ENCODE results near the gene GABRB2.

The GABRB2 gene

GRCh38 chr5:161421067-161421466, 125.5 kb downstream of the GABRB2 start:
- no peaks in the 10 kb centered on the region for H3K36me3 ChIP-seq (ENCODE audit: insufficient read depth, low read length)
- H3K9me3 ChIP-seq (ENCODE audit: control insufficient read depth, insufficient read depth, low read length), result no peaks in the 10 kb centered on the region
- no peaks in the 10 kb centered on the region for H3K4me1 ChIP-seq (ENCODE audit: insufficient read depth, low read length)
- no peak overlapping the region for H3K9ac ChIP-seq (ENCODE audit: low read depth, low read length)

DNA sequence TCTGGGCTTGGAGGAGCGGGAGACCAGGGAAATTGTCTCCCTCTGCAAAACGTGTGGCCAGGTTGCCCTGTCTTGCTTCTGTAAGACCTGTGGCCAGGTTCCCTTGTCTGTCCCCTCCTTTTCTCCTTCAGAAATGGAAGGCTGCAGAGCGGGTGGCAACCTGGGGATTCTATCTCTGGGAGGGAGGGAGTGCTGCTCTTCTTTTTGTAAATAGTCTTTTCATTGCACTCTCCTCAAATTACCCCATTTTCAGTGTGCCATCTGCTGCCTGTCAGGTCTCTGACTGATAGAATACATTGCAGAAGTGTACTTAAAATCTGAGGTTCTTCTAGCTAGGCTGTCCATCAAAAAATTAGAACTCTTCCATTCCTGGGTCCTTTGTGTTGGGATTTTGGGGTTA, 126.0 kb downstream of the GABRB2 start:
- H3K4me1 ChIP-seq (ENCODE audit: insufficient read depth, low read length), result no peaks in the 10 kb centered on the region
- H3K9ac ChIP-seq (ENCODE audit: low read depth, low read length), result no peak overlapping the region
- no peaks in the 10 kb centered on the region for H3K36me3 ChIP-seq (ENCODE audit: insufficient read depth, low read length)
- H3K9me3 ChIP-seq (ENCODE audit: control insufficient read depth, insufficient read depth, low read length), result no peaks in the 10 kb centered on the region

DNA sequence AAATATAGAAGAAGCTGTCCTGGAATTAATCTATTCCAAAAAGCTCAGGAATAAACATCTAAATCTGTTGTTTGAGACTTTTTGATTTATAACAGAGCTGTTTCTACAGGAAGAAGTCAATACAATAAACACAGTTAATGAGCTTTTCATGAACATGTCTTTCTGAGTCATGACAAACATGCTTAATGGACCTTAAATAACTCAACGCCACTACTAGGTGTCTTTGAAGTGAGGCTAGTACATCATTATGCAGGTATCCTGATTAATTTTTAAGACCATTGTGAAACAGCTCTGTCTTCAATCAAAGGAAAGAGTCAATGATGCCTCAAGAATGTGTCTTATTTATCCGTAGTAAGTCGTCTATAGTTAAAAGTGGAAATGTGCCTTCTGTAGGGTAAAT, 131.6 kb downstream of the GABRB2 start:
- Histone ChIP-seq H3K36me3 (ENCODE audit: insufficient read depth, low read length) (no peaks in the 10 kb centered on the region), H3K4me1 (ENCODE audit: insufficient read depth, low read length) (no peaks in the 10 kb centered on the region), H3K9ac (ENCODE audit: low read depth, low read length) (no peak overlapping the region), H3K9me3 (ENCODE audit: control insufficient read depth, insufficient read depth, low read length) (no peaks in the 10 kb centered on the region)

GRCh38 chr5:161414037-161414436, 132.5 kb downstream of the GABRB2 start:
- Histone ChIP-seq H3K9me3 (ENCODE audit: control insufficient read depth, insufficient read depth, low read length) (no peaks in the 10 kb centered on the region), H3K36me3 (ENCODE audit: insufficient read depth, low read length) (no peaks in the 10 kb centered on the region), H3K4me1 (ENCODE audit: insufficient read depth, low read length) (no peaks in the 10 kb centered on the region), H3K9ac (ENCODE audit: low read depth, low read length) (no peak overlapping the region)

DNA sequence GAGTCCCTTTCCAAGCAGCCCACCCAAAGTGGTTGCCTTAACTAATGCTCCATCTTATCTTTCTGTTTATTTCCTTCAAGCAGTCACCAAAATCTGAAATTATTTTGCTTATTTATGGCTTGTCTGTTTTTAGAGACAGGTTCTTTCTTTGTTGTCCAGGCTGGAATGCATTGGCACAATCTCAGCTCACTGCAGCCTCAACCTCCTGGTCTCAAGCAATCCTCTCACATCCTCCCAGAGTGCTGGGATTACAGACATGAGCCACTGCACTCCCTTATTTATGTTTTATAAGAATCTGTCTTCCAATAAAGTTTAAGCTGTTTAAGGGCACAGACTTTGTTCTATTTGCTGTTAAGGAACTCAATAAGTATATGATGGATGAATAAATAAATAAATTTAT, 133.7 kb downstream of the GABRB2 start:
- H3K36me3 ChIP-seq (ENCODE audit: insufficient read depth, low read length), result no peaks in the 10 kb centered on the region
- H3K4me1 ChIP-seq (ENCODE audit: insufficient read depth, low read length), result no peaks in the 10 kb centered on the region
- no peak overlapping the region for H3K9ac ChIP-seq (ENCODE audit: low read depth, low read length)
- no peaks in the 10 kb centered on the region for H3K9me3 ChIP-seq (ENCODE audit: control insufficient read depth, insufficient read depth, low read length)

GRCh38 chr5:161411156-161411555, 135.4 kb downstream of the GABRB2 start:
- no peaks in the 10 kb centered on the region for H3K9me3 ChIP-seq (ENCODE audit: control insufficient read depth, insufficient read depth, low read length)
- no peaks in the 10 kb centered on the region for H3K4me1 ChIP-seq (ENCODE audit: insufficient read depth, low read length)
- no peak overlapping the region for H3K9ac ChIP-seq (ENCODE audit: low read depth, low read length)
- H3K36me3 ChIP-seq (ENCODE audit: insufficient read depth, low read length), result no peaks in the 10 kb centered on the region

- H3K9me3 ChIP-seq (ENCODE audit: control insufficient read depth, insufficient read depth, low read length), result no peaks in the 10 kb centered on the region
- H3K36me3 ChIP-seq (ENCODE audit: insufficient read depth, low read length), result no peaks in the 10 kb centered on the region
- no peaks in the 10 kb centered on the region for H3K4me1 ChIP-seq (ENCODE audit: insufficient read depth, low read length)
- H3K9ac ChIP-seq (ENCODE audit: low read depth, low read length), result no peak overlapping the region
Observed at GRCh38 chr5:161410640-161411039, 135.9 kb downstream of the GABRB2 start.

GRCh38 chr5:161409471-161409870, 137.1 kb downstream of the GABRB2 start:
- no peaks in the 10 kb centered on the region for H3K36me3 ChIP-seq (ENCODE audit: insufficient read depth, low read length)
- H3K4me1 ChIP-seq (ENCODE audit: insufficient read depth, low read length), result no peaks in the 10 kb centered on the region
- H3K9ac ChIP-seq (ENCODE audit: low read depth, low read length), result no peak overlapping the region
- no peaks in the 10 kb centered on the region for H3K9me3 ChIP-seq (ENCODE audit: control insufficient read depth, insufficient read depth, low read length)

GRCh38 chr5:161406880-161407279, 139.6 kb downstream of the GABRB2 start:
- Histone ChIP-seq H3K9me3 (ENCODE audit: control insufficient read depth, insufficient read depth, low read length) (no peaks in the 10 kb centered on the region), H3K9ac (ENCODE audit: low read depth, low read length) (no peak overlapping the region), H3K4me1 (ENCODE audit: insufficient read depth, low read length) (no peaks in the 10 kb centered on the region), H3K36me3 (ENCODE audit: insufficient read depth, low read length) (no peaks in the 10 kb centered on the region)

DNA sequence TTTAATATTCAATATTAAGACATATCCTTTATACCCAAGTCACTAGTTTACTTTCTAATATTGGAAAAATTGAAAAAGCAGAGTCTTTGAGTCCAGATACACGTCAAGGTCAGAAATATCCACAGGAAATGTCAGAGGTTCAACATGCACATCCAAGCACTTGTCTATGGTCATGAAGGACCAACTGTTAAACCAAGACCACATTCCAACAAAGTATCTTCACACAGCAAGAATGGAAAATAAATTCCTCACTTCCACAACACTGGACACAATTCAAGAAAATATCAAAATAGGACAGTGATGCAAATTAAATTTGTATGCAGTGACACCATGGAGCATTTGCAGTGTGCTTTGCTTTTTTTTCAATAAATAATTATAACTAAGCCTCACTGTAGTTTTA, 142.5 kb downstream of the GABRB2 start:
- Histone ChIP-seq H3K9ac (ENCODE audit: low read depth, low read length) (no peak overlapping the region), H3K36me3 (ENCODE audit: insufficient read depth, low read length) (no peaks in the 10 kb centered on the region), H3K4me1 (ENCODE audit: insufficient read depth, low read length) (no peaks in the 10 kb centered on the region), H3K9me3 (ENCODE audit: control insufficient read depth, insufficient read depth, low read length) (no peaks in the 10 kb centered on the region)

DNA sequence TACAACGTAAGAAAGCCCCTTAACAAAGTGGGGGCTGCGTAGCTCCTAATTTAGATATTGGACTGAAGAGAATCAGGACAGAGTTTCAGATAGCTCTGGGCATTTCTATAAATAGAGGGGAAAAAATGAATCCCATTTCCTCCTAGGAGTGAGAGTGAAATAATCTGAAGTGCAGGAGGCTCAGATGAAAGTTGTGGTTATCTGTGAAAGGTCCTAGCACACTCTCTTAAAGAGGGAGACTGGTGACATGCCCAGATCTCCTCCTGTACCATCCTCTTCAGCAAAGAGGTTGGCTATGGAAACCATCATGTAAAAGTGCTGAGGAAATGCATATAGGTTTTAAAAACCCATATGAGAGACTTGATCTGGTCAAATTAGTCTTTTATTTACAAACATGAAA, 143.4 kb downstream of the GABRB2 start:
- no peaks in the 10 kb centered on the region for H3K4me1 ChIP-seq (ENCODE audit: insufficient read depth, low read length)
- H3K9me3 ChIP-seq (ENCODE audit: control insufficient read depth, insufficient read depth, low read length), result no peaks in the 10 kb centered on the region
- no peaks in the 10 kb centered on the region for H3K36me3 ChIP-seq (ENCODE audit: insufficient read depth, low read length)
- no peak overlapping the region for H3K9ac ChIP-seq (ENCODE audit: low read depth, low read length)

GRCh38 chr5:161400583-161400982, 145.9 kb downstream of the GABRB2 start:
- Histone ChIP-seq H3K9me3 (ENCODE audit: control insufficient read depth, insufficient read depth, low read length) (no peaks in the 10 kb centered on the region), H3K36me3 (ENCODE audit: insufficient read depth, low read length) (no peaks in the 10 kb centered on the region), H3K9ac (ENCODE audit: low read depth, low read length) (no peak overlapping the region), H3K4me1 (ENCODE audit: insufficient read depth, low read length) (no peaks in the 10 kb centered on the region)

GRCh38 chr5:161399996-161400562, 146.4 kb downstream of the GABRB2 start:
- Histone ChIP-seq H3K9me3 (ENCODE audit: control insufficient read depth, insufficient read depth, low read length) (no peaks in the 10 kb centered on the region), H3K9ac (ENCODE audit: low read depth, low read length) (no peak overlapping the region), H3K4me1 (ENCODE audit: insufficient read depth, low read length) (no peaks in the 10 kb centered on the region), H3K36me3 (ENCODE audit: insufficient read depth, low read length) (no peaks in the 10 kb centered on the region)

DNA sequence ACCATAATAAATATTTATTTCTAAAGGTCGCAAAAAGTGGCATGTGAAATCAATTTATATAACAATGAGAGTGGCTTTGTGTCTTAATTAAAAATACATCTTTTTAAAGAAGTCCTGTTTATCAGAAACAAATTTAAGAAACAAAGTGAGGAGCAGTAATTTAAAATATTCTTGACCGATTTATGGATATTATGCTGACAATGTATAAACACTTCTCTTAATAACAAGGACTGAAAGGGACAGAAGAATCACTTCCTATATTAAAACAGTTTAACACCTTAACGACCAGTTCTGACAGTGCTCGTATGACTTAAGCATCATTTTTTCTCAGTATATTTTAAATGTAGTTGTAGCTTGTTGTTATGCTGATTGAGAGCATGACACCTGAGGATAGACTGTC, 149.1 kb downstream of the GABRB2 start:
- H3K4me1 ChIP-seq (ENCODE audit: insufficient read depth, low read length), result no peaks in the 10 kb centered on the region
- no peaks in the 10 kb centered on the region for H3K9me3 ChIP-seq (ENCODE audit: control insufficient read depth, insufficient read depth, low read length)
- H3K36me3 ChIP-seq (ENCODE audit: insufficient read depth, low read length), result no peaks in the 10 kb centered on the region
- no peak overlapping the region for H3K9ac ChIP-seq (ENCODE audit: low read depth, low read length)

GRCh38 chr5:161396171-161396570, 150.4 kb downstream of the GABRB2 start:
- Histone ChIP-seq H3K4me1 (ENCODE audit: insufficient read depth, low read length) (no peaks in the 10 kb centered on the region), H3K9ac (ENCODE audit: low read depth, low read length) (no peak overlapping the region), H3K36me3 (ENCODE audit: insufficient read depth, low read length) (no peaks in the 10 kb centered on the region), H3K9me3 (ENCODE audit: control insufficient read depth, insufficient read depth, low read length) (no peaks in the 10 kb centered on the region)

DNA sequence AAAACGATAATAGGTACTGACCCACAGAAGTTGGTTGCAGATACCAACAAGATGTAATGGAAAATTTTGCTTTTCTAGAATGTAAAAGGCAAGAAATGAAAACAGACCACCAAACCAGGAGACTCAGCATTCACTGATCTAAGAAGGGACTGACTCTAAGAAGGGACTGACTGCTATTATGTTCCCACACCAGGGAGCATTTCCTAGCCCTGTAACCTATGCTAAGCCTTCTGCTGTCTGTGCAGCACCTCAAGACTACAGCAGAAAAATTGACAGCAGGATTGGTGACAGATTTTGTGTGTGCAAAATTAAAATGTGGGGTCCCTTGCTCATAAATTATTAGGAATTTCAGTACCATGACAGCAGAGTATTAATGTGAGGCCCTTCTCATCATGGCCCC, 154.8 kb downstream of the GABRB2 start:
- Histone ChIP-seq H3K9ac (ENCODE audit: low read depth, low read length) (no peak overlapping the region), H3K4me1 (ENCODE audit: insufficient read depth, low read length) (no peaks in the 10 kb centered on the region), H3K9me3 (ENCODE audit: control insufficient read depth, insufficient read depth, low read length) (no peaks in the 10 kb centered on the region), H3K36me3 (ENCODE audit: insufficient read depth, low read length) (no peaks in the 10 kb centered on the region)
